GM18861 (cell line): ENCODE measurements around the gene DDX60.
"Not testable (repeated sequence)": the region's sequence is repeated elsewhere in the genome, so short reads cannot be mapped to it uniquely, and the experiment has no call there.

Experiments used
- ATAC-seq: cut with Tn5 transposase; IDR thresholded peaks from one replicate; pipeline ENCODE4 v1.9.1; 2021; ENCODE audit not compliant: unreplicated experiment

DDX60 gene

GRCh38 chr4:168293386-168293975 is 25.1 kb downstream of the DDX60 start:
- no peak for ATAC-seq

- ATAC-seq = no peak
Observed at GRCh38 chr4:168291242-168291641, 27.3 kb downstream of the DDX60 start.

- ATAC-seq = not testable (repeated sequence)
Observed at GRCh38 chr4:168285850-168286249, 32.7 kb downstream of the DDX60 start.

GRCh38 chr4:168279556-168279955 is 39.0 kb downstream of the DDX60 start:
- no peak for ATAC-seq

GRCh38 chr4:168275836-168276235 is 42.7 kb downstream of the DDX60 start:
- no peak for ATAC-seq

- ATAC-seq = no peak
Observed at GRCh38 chr4:168274871-168275270, 43.7 kb downstream of the DDX60 start.

- no peak for ATAC-seq
Observed at GRCh38 chr4:168273838-168274237, 44.7 kb downstream of the DDX60 start.

- ATAC-seq = no peak
Observed at GRCh38 chr4:168272488-168272887, 46.1 kb downstream of the DDX60 start.

GRCh38 chr4:168269896-168270295 is 48.7 kb downstream of the DDX60 start:
- ATAC-seq = no peak

GRCh38 chr4:168265327-168265726 is 53.2 kb downstream of the DDX60 start:
- ATAC-seq = no peak

GRCh38 chr4:168264903-168265302 is 53.6 kb downstream of the DDX60 start:
- no peak for ATAC-seq

GRCh38 chr4:168263039-168263438 is 55.5 kb downstream of the DDX60 start:
- ATAC-seq = no peak

- no peak for ATAC-seq
Observed at GRCh38 chr4:168259096-168259495, 59.5 kb downstream of the DDX60 start.

- no peak for ATAC-seq
Observed at GRCh38 chr4:168257768-168258167, 60.8 kb downstream of the DDX60 start.

- ATAC-seq = no peak
Observed at GRCh38 chr4:168248176-168248710, 70.3 kb downstream of the DDX60 start.

- no peak for ATAC-seq
Observed at GRCh38 chr4:168247603-168248002, 70.9 kb downstream of the DDX60 start.

GRCh38 chr4:168241953-168242352 is 76.6 kb downstream of the DDX60 start:
- no peak for ATAC-seq

- ATAC-seq = no peak
Observed at GRCh38 chr4:168240821-168241220, 77.7 kb downstream of the DDX60 start.

- ATAC-seq = no peak
Observed at GRCh38 chr4:168221301-168221700, 97.3 kb downstream of the DDX60 start.

GRCh38 chr4:168220893-168221292 is 97.7 kb downstream of the DDX60 start:
- ATAC-seq = no peak

GRCh38 chr4:168218645-168219044 is 99.9 kb downstream of the DDX60 start:
- no peak for ATAC-seq

- ATAC-seq = not testable (repeated sequence)
Observed at GRCh38 chr4:168213511-168213910, 105.0 kb downstream of the DDX60 start.

GRCh38 chr4:168212656-168213055 is 105.9 kb downstream of the DDX60 start:
- ATAC-seq = no peak
